Measurements from ENCODE around the gene SCYGR7. TPM values are rescaled to one million over a fixed set of nuclear protein-coding genes. Genes with fewer than 3 reads are reported as not detected.

SCYGR7 gene, protein sequence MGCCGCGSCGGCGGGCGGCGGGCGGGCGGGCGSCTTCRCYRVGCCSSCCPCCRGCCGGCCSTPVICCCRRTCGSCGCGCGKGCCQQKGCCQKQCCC
- polyA plus RNA-seq (2011; rRNA removed) (not detected in 2 replicates), polyA minus RNA-seq (2011; rRNA and poly(A)+ RNA removed) (not detected in 2 replicates)

DNA sequence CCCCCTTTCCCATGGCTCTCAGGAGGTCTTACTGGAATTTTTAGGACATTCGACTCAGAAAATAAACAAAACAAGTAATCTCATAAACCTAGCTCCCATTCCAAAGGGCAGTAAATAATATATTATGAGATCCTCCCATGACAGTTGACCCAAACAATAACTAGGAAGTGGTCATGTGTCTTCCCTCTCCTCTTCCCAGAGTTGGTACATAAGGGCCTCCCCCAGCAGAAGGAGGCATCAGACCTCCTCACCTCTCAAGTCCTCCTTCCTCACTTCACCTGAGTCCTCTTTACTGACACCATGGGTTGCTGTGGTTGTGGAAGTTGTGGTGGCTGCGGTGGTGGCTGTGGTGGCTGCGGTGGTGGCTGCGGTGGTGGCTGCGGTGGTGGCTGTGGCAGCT is at the start of gene SCYGR7:
Gene SCYGR7 (plus strand): TSS at position 301 of the 400 bp plus-strand sequence. CDS start 0 bp downstream, at position 301.
- ChIA-PET CTCF (no interaction called here), POLR2A (no interaction called here)
- H3K9me3 ChIP-seq (ENCODE audit: control insufficient read depth, insufficient read depth, low read length), result no peaks in the 10 kb centered on the region
- H3K4me3 ChIP-seq (ENCODE audit: low read depth, low read length), result no peak within 1 kb of the TSS
- TF ChIP-seq, protein P1, sequence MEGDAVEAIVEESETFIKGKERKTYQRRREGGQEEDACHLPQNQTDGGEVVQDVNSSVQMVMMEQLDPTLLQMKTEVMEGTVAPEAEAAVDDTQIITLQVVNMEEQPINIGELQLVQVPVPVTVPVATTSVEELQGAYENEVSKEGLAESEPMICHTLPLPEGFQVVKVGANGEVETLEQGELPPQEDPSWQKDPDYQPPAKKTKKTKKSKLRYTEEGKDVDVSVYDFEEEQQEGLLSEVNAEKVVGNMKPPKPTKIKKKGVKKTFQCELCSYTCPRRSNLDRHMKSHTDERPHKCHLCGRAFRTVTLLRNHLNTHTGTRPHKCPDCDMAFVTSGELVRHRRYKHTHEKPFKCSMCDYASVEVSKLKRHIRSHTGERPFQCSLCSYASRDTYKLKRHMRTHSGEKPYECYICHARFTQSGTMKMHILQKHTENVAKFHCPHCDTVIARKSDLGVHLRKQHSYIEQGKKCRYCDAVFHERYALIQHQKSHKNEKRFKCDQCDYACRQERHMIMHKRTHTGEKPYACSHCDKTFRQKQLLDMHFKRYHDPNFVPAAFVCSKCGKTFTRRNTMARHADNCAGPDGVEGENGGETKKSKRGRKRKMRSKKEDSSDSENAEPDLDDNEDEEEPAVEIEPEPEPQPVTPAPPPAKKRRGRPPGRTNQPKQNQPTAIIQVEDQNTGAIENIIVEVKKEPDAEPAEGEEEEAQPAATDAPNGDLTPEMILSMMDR (IDR thresholded peaks at IDR 0.05; ENCODE audit: low read depth, low read length), result no peak
- peaks cover 2% of the 10 kb centered on the region for H3K27me3 ChIP-seq (ENCODE audit: control insufficient read depth, insufficient read depth, low read length)
- H3K27ac ChIP-seq (ENCODE audit: low read depth, low read length), result no peak within 1 kb of the TSS
- DNase-seq (ENCODE audit: low read depth, low spot score), result no peak

DNA sequence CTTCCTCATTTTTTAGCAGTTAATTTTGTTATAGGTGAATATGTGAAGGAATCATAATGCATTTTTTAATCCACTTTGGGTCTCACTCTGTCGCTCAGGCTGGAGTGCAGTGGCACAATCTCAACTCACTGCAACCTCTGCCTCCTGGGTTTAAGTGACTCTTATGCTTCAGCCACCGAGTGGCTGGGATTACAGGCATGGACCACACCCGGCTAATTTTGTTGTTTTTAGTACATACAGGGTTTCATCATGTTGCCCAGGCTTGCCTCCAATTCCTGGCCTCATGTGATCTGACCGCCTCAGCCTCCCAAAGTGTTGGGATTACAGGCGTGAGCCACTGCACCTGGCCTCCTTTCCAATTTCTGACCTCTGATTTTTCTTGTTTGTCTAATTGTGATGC is 43.9 kb upstream of the SCYGR7 start:
- DNase-seq (ENCODE audit: low read depth, low spot score), result no peak
- Histone ChIP-seq H3K27me3 (ENCODE audit: control insufficient read depth, insufficient read depth, low read length) (no peaks in the 10 kb centered on the region), H3K4me3 (ENCODE audit: low read depth, low read length) (no peak overlapping the region), H3K27ac (ENCODE audit: low read depth, low read length) (no peak overlapping the region), H3K9me3 (ENCODE audit: control insufficient read depth, insufficient read depth, low read length) (no peaks in the 10 kb centered on the region)
- POLR2A ChIA-PET, result interaction anchor here (0.6 kb wide), 1 partner anchor 76 kb away, joined by 9 read pairs; no protein-coding TSS in a partner anchor
- CTCF ChIA-PET, result no interaction called here
- TF ChIP-seq, protein P1 (IDR thresholded peaks at IDR 0.05; ENCODE audit: low read depth, low read length), result no peak

DNA sequence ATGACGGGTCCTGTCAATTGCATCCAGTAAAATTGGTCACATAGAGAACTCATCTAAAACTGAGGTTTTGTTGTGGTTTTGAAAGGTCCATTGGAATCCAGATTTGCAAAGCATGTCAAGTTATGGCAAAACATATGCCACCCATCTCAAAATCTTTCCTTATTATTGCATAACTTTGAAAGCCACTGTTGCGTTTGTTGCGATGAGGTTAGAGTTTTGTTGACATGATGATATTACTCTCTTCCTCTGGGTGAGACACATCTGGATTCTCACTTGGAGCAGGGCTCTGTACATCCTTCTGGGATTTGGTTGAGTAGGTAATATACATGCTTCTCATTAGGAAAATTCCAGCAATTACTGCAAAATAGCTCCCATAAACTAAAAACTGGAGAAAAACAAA is 40.9 kb upstream of the SCYGR7 start:
- H3K9me3 ChIP-seq (ENCODE audit: control insufficient read depth, insufficient read depth, low read length), result no peaks in the 10 kb centered on the region
- H3K27ac ChIP-seq (ENCODE audit: low read depth, low read length), result no peak overlapping the region
- DNase-seq (ENCODE audit: low read depth, low spot score), result no peak
- ChIA-PET CTCF (no interaction called here), POLR2A (no interaction called here)
- TF ChIP-seq, protein P1 (IDR thresholded peaks at IDR 0.05; ENCODE audit: low read depth, low read length), result no peak
- H3K27me3 ChIP-seq (ENCODE audit: control insufficient read depth, insufficient read depth, low read length), result no peaks in the 10 kb centered on the region
- no peak overlapping the region for H3K4me3 ChIP-seq (ENCODE audit: low read depth, low read length)

DNA sequence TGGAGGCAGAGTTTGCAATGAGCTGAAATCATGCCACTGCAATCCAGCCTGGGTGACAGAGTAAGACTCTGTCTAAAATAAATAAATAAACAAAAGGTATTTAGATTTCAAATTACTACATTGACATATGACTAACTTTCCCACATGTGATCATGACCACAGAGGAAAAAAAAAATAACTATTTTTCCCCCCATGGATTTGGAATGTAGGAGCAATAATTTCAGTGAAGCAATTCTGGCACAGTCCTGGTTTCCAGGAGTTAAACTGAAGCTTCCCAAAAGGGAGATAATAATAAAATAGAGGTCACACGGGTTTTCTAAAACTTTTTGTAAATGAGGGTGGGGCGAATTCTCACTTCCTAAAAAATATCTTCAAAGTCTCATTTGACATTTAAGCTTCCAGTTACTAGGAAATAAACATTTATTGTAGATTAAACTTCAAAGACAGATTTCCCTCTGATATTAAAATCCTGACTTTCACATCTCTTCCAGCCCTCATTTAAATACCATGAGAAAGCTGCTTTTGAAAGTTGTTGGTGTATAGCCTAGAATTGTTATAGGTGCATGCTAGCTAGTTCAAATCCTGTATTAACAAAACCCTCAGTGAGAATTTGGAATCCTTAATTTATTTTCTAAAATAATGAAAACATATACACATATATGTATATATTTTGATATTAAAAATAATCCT is 31.0 kb upstream of the SCYGR7 start:
- ChIA-PET POLR2A (no interaction called here), CTCF (interaction anchor here (1.0 kb wide), 1 partner anchor 39 kb away, joined by 3 read pairs; no protein-coding TSS in a partner anchor)
- TF ChIP-seq, protein P1 (IDR thresholded peaks at IDR 0.05; ENCODE audit: low read depth, low read length), result no peak
- Histone ChIP-seq H3K9me3 (ENCODE audit: control insufficient read depth, insufficient read depth, low read length) (no peaks in the 10 kb centered on the region; the same call in 1 of the 2 replicates), H3K27me3 (ENCODE audit: control insufficient read depth, insufficient read depth, low read length) (no peaks in the 10 kb centered on the region), H3K4me3 (ENCODE audit: low read depth, low read length) (no peak overlapping the region), H3K27ac (ENCODE audit: low read depth, low read length) (no peak overlapping the region)
- no peak for DNase-seq (ENCODE audit: low read depth, low spot score)

DNA sequence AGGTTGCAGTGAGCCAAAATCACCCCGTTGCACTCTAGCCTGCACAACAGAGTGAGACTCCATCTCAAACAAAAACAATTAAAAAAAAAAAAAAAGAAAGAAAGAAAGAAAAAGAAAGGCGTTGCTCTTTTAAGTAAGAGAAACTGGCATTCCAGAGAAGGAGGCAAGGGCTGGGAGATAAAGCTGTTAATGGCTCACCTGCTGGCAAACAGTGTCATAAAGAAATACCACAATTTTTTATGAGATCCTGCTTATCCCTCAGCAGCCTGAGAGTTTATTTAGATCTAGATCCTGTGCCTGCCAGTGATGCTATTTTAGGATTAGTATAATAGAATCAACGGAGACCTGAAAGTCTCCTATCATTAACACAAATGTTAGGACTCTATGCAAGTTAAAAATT is 26.6 kb upstream of the SCYGR7 start:
- TF ChIP-seq, protein P1 (IDR thresholded peaks at IDR 0.05; ENCODE audit: low read depth, low read length), result no peak
- no peaks in the 10 kb centered on the region; the same call in 1 of the 2 replicates for H3K9me3 ChIP-seq (ENCODE audit: control insufficient read depth, insufficient read depth, low read length)
- no peak overlapping the region for H3K27ac ChIP-seq (ENCODE audit: low read depth, low read length)
- ChIA-PET POLR2A (no interaction called here), CTCF (no interaction called here)
- no peak for DNase-seq (ENCODE audit: low read depth, low spot score)
- H3K27me3 ChIP-seq (ENCODE audit: control insufficient read depth, insufficient read depth, low read length), result no peaks in the 10 kb centered on the region
- no peak overlapping the region for H3K4me3 ChIP-seq (ENCODE audit: low read depth, low read length)
